HG02870 (cell line): ENCODE results near the gene PPT2.
"Not testable (repeated sequence)": the region's sequence is repeated elsewhere in the genome, so short reads cannot be mapped to it uniquely, and the experiment has no call there.

ENCODE experiments used
- ATAC-seq: cut with Tn5 transposase; IDR thresholded peaks from one replicate; pipeline ENCODE4 v1.9.1; 2021; ENCODE audit warnings: mild to moderate bottlenecking, moderate library complexity; ENCODE audit not compliant: unreplicated experiment

PPT2 gene

DNA sequence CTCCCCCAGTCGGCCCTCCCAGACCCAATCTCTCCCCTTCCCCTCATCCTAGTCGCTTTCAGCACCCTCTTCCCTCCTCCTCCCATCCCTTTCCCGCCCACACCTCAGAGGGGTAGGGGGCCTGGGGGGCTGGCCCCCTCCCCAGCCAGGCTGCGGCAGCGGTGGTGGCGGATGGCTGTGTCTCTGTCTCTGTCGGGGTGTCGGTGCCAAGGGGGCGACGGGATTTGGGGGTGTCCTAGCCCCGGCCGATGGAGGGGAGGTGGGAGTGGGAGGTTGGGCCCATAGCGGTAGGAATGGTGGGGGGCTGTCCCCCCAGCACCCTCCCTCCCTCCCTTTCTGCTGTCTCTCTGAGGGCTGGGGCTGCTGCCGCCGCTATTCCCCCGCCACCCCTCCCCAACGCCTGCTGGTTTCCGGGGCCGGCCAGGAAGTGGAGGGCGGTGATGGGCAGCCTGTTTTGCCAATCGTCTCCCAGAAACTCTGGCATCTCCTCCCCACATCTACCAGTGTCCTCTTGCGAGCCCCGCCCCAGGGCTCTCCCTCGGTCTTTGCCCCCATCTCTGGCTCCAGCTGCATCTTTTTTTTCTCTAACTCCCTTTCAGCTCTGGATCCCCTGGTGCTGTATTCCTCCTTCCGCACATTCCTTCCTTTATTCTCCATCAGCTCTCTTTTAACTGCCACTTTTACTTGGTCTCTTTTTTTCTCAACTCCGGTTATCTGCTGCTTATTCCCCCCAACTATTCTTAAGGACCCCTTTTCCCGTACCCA is 22.0 kb downstream of the PPT2 start, which contains the start of gene AGPAT1:
Gene AGPAT1, minus strand, starts transcription at position 374 of the 765 bp plus-strand sequence. CDS start 4,588 bp downstream, outside the sequence.
- peak; percentile 39 for ATAC-seq

DNA sequence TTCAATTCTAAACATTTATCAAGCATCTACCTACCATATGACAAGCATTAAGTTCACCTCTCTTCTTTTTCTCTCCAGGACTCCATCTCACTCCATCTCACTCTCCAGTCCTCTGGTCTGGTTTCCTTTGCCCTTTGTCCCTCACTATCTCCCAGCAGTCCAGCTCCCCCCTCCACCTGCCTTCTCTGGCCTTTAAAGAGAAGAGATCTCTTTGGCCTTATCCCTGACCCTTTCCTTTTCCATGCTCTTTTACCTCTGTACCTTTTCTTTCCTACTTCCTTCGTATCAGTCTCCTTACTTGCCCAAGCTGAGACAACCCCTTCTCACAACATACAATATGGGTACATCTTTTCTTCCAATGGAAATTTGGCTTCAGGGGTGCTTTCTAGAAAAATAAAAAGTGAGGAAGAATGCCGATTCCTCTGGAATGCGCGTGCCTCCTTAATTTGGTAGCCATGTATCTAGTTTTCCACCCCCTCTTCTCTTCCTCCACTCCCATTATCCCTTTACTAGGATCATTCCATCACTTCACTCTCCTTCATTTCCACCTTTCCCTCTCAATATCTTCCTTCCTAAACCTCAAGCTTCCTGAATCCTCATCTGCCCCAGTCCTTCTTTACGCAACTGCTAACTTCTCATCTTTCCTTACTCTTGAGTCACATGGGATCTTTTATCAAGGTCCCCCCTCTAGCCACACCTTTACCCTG is 22.7 kb downstream of the PPT2 start:
- ATAC-seq, result no peak

DNA sequence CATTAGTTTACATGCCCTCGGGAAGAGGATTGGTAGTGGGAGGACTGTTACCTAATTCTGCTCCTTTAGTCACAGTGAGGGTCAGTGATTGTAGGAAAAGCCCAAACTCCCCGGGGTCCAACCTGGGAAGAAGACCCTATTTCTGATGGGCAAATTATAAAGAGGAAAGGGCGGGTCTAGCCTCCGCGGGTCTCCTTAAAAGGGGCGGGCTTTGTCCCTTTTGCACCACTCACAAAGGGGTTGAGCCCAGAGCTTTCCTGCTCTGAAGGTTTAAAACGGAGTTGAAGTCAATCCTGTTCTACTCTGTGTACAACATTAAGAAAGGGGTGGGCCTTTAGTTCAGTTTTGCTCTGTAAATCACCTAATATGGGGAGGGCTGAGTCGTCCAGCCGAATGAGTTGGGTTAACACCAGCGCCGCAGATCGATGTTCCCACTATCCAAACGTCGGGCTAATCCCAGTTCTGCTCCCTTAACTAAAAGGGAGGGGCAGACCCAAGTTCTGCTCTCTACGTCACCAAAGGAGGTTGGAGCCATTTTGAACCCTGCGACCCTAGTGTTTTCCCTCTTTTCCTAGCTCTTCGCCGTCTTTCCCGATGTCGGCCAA is 23.3 kb downstream of the PPT2 start:
- ATAC-seq, result no peak

DNA sequence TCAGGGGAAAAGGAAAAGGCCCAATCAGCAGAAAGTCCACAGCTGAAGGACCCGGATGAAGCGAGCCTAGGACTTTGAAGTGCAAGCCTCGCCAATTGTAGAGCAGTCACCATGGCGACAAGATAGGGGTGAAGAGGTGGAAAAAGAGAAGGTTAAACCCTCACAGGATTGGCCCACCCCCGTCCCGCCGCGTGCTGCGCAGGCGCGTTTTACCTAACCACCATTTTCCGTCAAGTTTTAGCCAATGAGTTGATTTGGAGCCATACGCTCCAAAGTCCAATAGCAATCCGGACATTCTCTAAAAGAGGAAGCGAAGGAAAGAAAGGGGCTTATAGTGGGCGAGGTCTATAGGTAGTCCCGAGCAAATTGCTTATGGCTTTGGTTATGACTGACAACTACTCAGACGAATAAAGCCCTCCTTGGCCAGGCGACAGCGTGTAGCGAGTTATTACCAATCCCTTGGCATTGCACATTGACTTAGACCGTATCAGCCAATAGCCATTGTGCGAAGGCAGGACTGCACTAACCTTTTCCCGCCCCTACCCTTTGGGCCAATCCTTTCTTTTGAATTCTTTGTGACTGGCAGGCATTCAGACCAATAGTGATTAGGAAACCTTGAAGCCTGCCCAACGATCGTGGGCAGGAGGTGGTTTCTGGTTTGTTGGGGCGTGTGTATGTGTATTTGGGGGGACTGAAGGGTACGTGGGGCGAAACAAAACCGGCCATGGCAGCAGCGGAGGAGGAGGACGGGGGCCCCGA is 24.0 kb downstream of the PPT2 start, which contains the start of gene RNF5:
Gene RNF5, plus strand, starts transcription at position 618 of the 759 bp plus-strand sequence. Its CDS starts 107 bp downstream, at position 725.
- peak; percentile 84 for ATAC-seq

DNA sequence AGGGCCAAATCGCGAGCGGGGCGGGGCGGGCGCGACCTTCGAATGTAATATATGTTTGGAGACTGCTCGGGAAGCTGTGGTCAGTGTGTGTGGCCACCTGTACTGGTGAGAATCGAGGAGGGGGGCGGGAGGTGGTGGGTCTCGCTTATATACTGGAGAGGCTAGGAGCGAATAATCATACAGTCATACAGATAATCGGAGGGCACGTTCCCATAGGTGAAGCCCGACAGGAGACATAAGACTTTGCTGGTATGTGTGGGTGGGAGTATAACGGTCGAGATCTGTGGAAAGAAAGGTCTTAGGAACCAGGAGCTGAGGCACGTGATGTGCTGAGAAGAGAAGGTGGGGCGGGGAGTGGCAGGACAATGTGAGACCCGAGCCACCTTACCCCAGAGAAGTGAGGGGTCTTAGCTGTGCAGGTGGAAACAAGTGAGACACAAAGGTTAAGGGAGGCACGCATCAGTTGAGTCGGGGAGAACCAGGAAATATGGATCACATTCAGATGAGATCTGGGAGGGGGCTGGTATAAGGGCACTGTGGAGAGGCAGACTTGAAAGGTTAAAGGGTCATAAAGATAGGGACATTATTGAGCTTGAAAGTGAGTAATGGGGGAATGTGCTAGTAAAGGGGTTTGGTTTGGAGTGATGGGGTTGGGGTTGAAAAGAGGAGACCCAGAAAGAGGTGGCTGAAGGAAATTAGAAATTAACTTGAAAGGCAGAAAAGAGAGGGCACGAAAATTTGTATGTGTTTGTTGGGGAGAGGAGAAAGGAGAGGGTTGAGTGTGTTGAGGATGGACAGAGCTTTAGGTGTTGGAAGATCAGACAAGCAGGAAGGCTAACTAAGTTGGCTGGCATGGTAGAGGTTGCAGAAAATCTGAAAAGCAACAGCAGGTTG is 24.9 kb downstream of the PPT2 start:
- ATAC-seq, result no peak

DNA sequence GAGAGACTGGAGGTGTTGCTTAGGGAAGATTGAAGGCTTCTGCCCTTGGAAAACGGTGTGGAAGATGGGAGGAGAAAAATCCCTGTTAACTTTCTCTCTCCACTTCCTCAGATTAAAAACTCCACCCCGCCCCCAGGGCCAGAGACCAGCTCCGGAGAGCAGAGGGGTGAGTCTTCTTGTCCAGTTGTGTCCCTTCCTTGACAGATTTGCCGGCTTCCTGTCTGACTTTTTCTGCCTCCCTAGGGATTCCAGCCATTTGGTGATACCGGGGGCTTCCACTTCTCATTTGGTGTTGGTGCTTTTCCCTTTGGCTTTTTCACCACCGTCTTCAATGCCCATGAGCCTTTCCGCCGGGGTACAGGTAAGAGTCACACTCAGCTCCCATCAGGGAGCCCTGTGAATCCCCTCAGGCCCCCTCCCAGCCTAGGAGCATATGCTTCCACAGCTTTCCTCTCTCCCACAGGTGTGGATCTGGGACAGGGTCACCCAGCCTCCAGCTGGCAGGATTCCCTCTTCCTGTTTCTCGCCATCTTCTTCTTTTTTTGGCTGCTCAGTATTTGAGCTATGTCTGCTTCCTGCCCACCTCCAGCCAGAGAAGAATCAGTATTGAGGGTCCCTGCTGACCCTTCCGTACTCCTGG is 25.9 kb downstream of the PPT2 start:
- ATAC-seq, result no peak

DNA sequence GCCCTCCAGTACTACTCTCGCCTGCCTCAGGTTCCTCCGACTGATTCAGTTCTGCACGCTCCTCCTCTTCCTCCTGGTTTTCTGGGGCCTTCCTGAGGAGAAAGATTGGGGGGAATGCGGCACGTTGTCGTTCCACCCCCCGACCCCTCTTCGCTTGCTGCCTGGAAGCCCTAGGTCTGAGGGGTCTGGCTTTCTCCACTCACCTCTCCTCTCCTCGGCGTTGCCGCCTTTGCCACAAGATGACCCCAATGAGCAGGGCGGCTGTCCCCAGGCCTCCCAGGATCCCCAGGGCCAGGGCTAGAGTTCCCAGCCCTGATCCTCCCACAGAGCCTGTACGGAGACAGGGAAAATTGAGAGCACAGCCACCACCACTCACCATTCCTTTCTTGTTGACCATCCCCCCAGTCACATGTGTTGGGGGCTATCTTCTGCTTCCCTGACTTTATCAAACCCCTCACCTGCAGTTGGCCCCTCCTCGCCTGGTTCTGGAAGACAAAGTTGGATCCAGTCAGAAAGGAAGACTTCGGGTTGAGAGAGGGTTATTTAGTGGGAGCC is 27.3 kb downstream of the PPT2 start:
- no peak for ATAC-seq

DNA sequence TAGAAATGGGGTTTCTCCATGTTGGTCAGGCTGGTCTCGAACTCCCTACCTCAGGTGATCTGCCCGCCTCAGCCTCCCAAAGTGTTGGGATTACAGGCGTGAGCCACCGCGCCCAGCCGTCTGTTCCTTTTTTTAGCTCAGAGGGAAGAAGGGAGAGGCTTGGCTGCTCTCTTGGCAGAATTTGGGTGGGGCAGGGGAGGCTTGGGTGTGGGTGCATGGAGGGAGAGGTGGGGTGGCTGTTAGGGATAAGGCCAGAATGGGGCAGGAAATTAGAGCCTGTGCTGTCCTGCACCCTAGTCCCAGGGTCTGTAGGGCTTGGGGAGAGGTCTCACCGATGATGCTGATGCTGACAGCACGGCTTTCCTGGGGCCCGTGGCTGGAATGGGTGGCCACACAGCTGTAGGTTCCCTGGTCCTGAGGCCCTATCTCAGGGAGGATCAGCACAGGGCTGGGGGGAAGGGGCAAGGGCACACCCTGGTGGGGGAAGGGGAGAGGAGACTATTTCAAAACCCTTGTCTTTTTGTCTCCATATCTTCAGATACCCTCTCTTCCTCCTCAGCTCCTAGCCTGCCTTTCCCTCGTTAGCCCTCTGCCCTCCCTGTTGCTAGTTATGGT is 28.1 kb downstream of the PPT2 start:
- ATAC-seq, result no peak

DNA sequence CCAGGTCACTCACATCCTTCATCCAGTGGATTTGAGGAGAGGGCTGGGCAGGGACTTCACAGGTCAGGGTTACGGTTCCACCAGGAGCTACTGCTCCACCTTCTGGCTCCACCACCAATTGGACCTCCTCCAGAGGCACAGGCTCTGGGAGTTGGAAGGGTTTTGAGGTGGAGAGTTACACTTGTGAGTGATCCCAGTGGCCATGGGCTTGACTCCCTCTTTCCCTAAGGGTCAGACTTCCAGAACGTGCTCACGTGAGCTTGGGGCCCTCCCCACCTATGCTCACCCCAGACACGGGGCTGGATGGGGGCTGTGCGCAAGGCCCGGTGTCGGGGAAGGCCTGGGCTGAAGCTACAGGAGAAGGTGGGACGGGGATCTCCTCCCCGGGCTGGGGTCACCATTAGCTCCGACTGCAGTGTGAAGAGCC is 28.6 kb downstream of the PPT2 start:
- no peak for ATAC-seq

DNA sequence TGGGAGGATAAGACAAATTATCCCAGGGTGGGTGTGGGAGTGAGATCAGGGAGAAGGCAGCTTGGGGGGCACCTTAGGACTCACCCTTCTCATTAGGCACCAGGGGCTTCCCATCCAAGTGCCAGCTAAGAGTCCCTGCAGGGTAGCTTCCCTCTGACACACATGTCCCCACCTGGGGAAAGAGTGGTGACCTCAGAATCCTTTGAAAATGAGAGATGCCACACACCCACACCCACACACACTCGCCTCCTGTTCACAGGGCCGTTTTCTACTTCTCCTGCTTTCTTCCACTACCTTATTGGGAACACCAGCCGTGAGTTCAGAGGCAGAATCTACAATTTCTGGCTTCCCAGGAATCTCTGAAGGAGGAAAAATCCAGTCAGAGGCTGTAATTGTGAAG is 29.1 kb downstream of the PPT2 start:
- ATAC-seq, result no peak

DNA sequence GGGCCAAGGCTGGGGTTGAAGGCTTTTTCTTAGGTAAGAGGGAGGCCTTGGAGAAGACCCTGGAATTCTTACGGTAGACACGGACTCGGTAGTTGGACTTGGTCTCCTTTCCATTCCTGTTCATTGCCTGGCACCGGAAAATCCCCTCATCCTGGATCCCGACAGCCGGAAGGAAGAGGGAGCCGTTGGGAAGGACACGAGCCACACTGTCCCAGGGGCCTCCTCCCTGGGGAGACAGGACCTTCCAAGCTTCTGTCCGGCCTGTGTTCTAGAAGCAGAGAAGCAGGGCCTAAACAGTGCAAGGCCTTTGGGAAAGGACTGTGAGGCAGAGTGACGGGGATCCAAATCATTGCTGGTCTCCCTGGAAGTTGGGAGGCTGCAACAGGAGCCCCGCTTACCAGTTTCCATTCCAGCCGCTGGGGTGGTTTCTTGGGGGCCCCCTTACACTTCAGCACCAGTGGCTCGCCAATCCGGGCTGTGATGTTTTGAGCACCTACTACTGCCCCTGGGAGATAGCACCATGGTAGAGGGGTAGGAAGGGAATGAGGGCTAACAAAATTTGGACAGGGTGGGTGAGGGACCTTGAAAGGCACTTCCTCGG is 29.6 kb downstream of the PPT2 start:
- ATAC-seq, result no peak

DNA sequence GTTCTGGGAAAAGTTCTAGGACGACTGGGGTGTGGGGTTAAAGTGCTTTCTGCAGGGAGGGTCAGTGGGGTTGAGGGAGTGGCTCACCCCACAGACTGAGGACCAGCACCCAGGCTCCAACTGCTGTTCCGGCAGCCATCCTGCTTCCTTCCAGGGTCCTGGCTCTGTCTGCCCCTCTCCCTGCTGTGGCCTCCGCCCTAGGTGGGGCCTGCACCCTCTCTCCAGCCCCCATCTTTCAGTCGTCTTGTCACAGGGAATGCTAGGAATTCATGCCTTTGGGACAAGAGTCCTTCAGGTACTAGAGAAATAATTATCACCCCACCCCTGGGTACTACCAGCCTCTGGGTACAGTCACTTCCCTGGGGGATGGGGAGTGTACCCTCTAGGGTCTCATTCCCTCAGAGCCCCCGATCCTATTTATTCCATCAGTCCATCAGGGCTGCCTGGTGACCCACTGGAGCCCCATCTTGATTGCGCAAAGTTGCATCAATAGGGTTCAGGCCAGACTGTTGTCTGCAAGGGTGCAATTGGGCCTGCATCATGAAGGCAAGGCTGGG is 30.2 kb downstream of the PPT2 start, which contains the start of gene AGER:
Gene AGER, minus strand, starts transcription at position 170 of the 557 bp plus-strand sequence. Its CDS starts 31 bp downstream, at position 139.
- no peak for ATAC-seq

DNA sequence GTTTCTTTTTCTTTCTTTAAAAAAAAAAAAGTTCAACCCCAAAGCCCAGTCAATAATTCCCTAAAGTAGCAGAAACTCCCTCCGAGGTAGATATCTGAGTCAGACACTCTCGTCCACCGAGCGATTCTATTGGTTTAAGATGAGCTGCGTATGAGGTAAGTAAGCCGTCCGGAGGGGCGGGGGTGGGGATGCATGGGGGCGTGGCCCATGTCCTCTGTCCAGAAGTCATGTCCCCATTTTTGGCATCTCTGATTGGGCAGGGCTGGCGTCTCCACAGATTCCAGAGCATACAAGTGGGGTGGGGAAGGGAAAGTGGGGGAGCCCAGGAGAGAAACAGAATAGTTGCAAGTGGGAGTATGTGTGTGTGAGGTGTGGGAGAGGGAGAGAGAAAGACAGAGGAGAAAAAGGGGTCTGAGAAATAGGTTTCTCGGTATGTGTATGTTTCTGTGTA is 31.8 kb downstream of the PPT2 start:
- not testable (repeated sequence) for ATAC-seq

DNA sequence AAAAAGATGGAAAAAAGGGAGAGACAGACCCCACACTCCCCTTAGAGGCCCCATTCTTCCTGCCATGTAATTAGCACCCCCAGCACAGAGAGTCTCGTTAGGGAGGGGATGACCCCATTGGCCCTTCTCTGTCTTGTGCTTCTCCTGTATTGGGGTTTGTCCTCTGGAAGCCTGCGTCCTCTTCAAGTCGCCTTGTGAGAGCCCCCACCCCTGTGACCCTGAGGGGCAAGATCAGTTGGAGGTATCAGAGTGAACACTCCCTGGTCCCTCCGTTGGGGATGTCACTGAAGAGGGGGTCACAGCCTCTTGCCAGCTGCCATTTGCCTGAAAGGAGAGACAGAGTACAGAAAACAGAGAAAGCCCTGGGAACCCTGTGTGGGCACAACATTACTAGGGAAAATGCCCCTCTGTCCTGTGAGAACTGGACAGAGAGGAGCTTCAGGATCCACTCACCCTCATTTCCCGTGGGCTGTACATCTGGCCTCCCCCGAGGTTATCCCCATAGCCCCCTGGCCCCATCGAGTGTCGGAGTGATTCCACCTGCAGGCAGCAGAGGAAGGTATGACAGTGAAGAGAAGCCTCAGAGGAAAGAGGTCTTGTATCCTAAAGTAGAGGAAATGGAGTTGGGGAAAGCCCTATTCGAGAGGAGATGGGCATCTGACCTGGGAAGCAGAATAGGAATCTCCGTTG is 32.4 kb downstream of the PPT2 start:
- not testable (repeated sequence) for ATAC-seq

DNA sequence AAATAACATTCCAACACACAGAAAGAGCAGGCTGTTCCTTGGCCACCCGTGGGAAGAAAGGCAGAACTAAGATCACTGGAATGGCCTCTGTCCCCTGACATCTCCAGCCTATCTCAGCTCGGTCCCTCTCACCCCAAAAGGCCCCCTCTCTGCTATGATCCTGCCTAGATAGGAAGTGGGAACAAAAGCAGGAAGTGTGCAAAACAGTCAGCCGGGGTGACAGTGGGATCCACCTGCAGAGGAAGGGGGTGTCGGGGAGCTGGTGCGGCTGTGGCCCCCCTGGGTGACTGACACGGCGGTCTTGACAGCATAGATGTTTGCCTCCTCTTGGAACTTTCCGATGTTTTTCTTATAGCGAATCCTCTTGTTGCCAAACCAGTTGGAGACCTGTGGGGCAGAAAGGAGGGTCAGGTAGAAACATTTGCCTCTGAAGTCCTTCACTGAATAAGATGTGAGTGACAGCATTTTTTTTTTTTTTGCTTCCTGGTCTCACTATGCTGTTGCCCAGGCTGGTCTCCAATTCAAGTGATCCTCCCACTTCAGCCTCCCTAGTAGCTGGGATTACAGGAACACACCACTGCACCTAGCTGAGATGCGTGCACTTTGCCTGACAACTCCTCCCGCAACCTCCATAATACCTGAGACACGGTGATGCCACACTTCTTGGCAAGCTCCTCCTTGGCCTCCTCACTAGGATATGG is 33.2 kb downstream of the PPT2 start:
- ATAC-seq, result no peak

DNA sequence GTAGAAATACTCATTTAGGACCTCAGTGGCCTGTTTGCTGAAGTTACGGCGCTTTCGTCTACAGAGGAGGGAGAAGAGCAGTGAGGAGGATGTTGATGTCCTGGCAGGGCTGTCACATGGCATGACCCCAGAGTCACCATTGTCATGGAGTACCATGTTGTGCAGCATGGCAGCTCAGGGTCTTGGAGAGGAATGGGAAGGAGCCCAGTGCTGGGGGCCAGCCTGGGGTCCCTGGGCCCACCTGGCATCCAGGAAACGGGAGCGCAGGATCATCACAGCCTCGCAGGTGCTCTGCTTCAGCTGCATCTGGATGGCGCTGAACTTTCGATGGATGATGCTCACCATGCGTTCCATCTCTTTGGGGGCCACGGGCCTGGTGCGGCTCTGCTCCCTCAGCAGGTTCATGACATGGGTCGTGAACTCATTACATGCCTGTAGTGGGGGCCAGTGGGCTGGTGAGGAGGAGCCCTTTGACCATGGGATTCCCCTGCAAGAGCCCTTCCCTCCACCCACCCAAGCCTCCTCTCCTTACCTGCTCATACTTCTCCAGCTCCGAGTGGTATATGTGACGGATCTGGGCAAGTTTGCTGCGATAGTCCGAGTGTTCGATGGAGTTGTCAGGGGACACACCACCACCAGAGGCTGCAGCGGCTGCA is 33.9 kb downstream of the PPT2 start:
- ATAC-seq, result not testable (repeated sequence)
